HepG2 (cell line): ENCODE data around the gene WIPF2.

Experiments
- KLF11 ChIP-seq: IDR thresholded peaks from 2 replicates; pipeline ENCODE4 v1.6.1; 2016; ENCODE audit warnings: missing compliant biosample characterization
- TF ChIP-seq, protein P1 (sequence below): sonication (generic); formaldehyde crosslinking; IDR thresholded peaks from 2 replicates; pipeline ENCODE4 v1.5.0; 2020; ENCODE audit warnings: mild to moderate bottlenecking, missing genetic modification reagents, moderate library complexity

DNA sequence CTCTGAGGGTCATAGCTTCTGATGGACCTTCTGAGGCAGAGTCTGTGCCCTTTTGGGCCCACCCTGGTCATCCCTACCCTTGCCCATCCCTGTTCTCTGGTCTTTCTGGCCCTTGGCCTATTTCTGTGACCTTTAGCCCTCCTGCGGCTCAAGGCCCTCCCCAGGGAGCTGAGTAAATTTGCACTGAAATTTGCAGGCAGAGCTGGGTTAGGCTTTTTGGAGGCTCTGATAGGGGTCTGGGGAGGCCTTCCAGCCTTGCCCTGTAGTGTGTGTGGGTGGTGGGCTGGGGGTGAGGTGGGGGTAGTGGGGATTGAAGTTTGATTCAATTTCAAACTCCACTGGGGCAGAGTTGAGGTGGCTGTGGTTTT lies 107.7 kb downstream of the WIPF2 start:
- TF ChIP-seq KLF11 (CRISPR knock-in tag), result no peak
- TF ChIP-seq, protein P1, sequence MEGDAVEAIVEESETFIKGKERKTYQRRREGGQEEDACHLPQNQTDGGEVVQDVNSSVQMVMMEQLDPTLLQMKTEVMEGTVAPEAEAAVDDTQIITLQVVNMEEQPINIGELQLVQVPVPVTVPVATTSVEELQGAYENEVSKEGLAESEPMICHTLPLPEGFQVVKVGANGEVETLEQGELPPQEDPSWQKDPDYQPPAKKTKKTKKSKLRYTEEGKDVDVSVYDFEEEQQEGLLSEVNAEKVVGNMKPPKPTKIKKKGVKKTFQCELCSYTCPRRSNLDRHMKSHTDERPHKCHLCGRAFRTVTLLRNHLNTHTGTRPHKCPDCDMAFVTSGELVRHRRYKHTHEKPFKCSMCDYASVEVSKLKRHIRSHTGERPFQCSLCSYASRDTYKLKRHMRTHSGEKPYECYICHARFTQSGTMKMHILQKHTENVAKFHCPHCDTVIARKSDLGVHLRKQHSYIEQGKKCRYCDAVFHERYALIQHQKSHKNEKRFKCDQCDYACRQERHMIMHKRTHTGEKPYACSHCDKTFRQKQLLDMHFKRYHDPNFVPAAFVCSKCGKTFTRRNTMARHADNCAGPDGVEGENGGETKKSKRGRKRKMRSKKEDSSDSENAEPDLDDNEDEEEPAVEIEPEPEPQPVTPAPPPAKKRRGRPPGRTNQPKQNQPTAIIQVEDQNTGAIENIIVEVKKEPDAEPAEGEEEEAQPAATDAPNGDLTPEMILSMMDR (CRISPR knock-in tag), result no peak
